GM18508 (cell line): ENCODE measurements around the gene FGF22.

Experiments used
- ATAC-seq: cut with Tn5 transposase; IDR thresholded peaks from one replicate; pipeline ENCODE4 v1.9.1; 2021; ENCODE audit warnings: moderate number of reproducible peaks; ENCODE audit not compliant: insufficient read depth, unreplicated experiment

Gene FGF22

DNA sequence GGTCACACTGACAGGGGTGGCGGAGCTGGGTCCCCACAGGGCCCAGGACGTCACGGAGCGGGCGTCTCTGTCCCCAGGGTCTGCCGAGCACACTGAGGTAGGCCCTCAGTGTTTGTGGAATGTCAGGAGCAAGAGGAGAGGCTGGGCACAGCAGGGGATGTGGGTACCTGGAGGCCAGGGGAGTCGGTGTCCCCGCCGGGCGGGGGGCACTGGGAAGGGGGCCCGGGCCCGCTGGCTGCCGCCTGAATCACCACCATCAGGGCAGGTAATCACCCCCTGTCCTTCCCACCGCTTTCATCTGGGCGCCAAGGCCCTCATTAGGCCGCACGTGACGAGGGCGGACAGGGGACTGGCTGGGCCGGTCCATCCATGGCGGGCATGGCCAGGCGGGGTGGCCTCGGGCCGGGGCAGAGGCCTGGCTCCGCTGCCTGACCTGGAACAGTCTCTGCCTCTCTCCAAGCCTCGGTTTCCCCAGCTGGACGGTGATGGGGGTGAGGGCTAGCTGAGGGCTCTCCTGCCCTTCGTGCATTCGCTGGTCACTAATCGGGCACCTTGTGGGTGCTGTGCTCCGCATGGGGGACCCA lies 1.0 kb downstream of the FGF22 start:
- no peak for ATAC-seq

GRCh38 chr19:641702-642101 lies 2.0 kb downstream of the FGF22 start:
- ATAC-seq, result no peak

- no peak for ATAC-seq
These were observed 3.4 kb downstream of the FGF22 start for GRCh38 chr19:642767-643727.

DNA sequence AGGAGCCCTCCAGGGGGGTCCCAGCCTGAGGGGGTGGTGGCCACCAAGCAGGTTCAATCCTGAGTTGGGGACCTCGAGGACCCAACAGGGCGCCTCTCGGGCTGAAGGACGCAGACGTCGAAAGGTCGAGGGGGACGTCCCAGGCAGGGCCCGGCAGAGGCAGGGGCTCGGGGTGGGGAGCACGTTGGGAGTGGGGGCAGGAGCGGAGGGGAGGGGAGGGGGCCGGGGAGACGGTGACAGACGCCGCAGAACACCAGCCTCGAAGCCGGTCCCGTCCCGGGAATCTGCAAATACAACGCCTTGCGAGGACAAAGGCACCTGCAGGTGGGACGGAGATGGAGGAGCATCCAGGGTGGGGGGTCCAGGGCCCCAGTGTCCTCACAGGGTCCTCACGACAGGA lies 4.1 kb downstream of the FGF22 start:
- ATAC-seq, result no peak

DNA sequence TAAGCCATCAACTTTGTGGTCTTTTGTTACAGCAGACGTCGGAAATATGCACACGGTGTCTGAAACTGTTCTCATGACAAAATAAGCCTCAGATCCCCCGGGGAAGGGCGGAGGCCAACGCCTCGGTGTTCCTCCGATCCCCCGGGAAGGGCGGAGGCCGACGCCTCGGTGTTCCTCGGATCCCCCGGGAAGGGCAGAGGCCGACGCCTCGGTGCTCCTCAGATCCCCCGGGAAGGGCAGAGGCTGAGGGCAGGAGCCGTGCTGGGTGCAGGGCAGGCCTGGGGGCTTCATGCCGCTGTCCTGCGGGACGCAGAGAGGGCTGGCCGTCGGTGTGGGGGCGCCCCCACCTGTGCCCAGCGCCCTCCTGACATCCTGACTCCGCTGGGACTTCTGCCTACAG lies 4.7 kb downstream of the FGF22 start:
- ATAC-seq, result no peak

DNA sequence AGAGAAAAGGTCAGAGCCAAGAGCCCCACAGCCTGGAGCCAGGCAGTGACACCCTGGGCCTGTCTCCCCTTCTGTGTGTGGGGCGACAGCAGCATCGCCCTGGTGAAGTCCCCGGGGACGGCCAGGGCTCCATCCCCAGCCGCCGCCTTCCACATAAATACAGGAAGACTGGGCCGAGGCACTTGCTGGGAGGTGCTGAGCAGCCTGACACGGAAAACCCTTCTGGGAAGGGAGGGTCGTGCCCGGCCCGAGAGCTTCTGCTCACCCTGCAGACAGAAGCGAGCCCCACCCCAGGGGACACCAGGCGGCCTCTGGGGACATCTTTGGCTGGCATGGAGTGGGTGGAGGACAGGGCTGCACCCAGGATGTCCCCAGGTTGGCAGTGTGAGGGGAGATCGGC lies 5.1 kb downstream of the FGF22 start:
- no peak for ATAC-seq

DNA sequence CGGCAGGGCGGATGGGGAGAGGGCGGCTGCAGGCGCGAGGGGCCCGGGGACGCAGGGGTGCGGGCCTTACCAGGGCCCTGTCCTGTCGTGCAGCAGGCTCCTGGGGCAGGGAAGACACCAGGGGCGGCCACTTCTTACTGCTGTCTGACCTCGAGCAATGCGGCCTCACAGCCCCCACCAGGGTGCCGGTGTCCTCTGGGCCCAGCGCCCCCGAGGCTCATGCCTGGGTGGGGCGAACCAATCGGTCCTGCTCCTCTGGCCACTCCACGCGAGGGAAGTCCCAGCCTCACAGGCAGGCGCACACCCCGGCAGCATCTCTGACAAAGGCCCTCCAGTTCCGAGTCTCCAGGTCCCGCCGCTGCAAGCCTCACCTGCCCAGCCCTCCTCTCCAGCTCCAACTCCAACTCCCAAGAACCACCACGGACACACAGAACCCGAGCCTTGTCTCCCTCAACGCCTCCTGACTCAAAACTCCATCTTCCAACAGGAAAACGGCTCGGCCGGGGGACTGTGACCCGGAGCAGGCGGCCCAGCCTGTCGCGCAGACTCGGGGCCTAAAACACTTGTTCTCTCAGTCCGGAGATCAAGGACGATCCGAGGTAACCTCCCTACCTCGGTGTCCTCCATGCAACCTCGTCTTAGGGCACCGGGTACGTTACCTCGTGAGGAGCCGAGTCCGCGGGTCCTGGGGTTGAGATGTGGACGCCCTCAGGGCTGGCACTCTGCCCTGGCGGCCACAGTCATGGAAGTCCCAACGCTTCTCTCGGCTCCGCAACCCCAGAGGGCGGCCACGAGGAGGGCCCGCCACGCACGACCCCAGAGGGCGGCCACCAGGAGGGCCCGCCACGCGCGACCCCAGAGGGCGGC lies 6.5 kb downstream of the FGF22 start:
- ATAC-seq, result no peak

DNA sequence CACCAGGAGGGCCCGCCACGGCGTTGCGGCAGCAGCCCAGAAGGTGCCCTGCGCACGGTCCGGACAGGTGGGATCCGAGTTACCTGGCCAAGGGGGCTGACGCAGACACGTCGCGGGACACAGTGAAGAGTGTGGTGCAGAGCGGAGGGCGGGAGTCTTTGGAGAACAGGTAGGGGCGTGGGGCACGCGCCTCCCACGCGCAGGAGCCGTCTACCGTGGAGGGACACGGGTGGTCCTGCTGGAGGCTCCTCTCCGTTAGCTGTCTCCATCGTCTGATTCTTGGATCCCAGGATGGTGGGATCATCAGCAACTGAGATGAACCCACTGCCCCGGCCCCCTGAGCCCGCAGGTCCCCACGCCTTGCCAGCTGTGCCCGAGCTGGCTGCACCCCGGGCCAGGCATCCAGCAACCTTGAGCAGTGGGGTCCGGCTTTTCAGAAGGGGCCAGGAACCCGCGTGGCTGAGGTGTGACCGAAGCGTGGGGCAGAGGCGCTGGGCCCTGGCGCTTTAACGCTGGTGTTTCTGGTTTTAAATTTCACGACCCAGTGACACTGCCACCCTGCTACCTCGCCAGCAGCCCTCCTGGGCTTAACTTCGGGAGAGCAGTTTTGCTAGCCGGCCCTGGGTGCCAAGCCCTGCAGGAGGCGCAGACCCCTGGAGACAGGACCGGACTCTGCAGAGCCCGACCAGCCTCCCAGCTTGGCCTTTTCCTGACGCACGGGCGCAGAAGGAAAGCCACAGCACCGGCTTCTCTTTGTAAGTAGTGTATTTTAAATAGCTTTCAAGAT lies 7.3 kb downstream of the FGF22 start:
- ATAC-seq, result no peak

GRCh38 chr19:647566-648284 lies 8.0 kb downstream of the FGF22 start:
- no peak for ATAC-seq

- no peak for ATAC-seq
These were observed 8.6 kb downstream of the FGF22 start for GRCh38 chr19:648305-648704.

GRCh38 chr19:648904-649801 lies 9.5 kb downstream of the FGF22 start:
- ATAC-seq, result no peak

DNA sequence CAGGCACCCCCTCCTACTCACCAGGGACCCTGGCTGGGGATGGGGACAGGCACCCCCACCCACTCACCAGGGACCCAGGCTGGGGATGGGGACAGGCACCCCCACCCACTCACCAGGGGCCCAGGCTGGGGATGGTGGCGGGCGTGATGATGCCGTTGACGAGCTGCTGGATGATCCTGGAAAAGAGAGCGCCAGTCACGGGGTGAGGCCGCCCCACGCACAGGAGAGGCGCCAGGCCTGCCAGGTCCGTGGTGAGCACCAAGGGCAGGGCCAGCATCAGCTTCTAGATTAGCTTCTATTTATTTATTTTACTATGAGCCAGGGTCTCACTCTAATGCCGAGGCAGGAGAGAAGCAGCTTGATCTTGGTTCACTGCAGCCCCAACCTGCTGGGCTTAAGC lies 10.4 kb downstream of the FGF22 start:
- no peak for ATAC-seq

- ATAC-seq, result no peak
These were observed 11.6 kb downstream of the FGF22 start for GRCh38 chr19:651114-651818.

DNA sequence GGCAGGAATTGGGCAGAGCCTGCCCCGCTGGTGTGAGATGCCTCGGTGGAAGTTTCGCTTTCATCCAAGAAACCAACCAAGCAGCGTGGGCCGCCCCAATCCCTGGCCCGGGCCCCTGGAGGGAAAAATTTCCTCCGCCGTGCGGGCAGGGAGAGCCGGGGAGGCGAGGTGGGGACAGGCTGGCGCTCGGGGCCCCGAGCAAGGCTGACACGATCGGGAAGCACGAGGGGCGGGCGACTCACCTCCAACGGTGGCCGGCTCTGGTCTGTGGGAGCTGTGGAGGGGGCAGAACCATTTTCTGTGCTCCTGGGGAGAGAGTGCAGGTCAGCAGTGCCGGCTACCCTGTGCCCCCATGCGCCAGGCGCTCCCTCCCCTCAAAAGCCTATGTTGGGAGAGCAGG lies 12.3 kb downstream of the FGF22 start:
- no peak for ATAC-seq

DNA sequence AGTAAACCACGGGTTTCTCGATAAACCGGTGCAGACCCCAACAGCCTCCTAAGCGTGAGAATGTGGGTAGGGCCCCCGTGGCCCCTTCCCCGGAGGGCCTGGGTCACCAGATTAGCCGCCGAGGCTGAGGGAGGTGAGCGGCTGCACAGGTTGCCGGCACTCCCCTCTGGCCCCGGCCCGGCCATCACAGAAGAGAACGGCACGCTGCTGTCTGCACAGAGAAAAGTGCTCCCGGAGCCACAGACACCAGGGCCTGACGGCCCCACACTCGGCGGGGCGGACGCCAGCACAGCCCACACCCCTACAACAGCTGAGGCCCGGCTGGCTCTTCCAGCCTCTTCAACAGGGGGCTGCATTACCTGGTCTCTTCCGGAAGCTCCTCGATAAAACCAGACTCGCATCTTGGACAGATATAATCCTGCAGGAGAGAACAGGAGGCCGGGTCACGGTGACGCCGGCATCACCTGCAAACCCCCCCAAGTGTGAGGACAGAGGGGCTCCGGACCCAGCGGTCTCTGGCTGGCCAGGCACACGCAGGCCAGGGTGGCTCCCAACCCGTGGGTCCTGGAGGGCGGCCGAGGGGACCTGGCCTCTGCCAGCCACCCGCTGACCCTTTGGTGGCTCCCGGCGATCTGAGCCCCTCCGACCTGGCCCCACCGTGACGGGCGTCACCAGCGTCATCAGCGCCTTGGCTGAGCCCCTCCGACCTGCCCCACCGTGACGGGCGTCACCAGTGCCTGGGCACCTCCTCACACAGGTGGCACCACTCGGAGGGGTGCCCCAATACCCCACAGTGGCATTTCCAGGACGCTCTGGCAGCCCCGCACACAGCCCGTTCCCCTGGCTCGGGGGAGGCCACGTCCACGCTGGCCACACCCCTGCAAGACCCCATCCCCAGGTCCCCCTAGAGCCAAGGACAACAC lies 13.0 kb downstream of the FGF22 start:
- ATAC-seq, result no peak

GRCh38 chr19:653425-653824 lies 13.7 kb downstream of the FGF22 start:
- no peak for ATAC-seq

- no peak for ATAC-seq
These were observed 16.0 kb downstream of the FGF22 start for GRCh38 chr19:655691-656090.
